ENCODE results near the gene SLC35D3. TPM values are rescaled to one million over a fixed set of nuclear protein-coding genes. Genes with fewer than 3 reads are reported as not detected.
A peak's percentile ranks its signal among the peaks of the same experiment; 100 is the strongest.

Gene SLC35D3
- total and polyA plus RNA-seq, 8 donors, result 0.14 to 5.9 (median 0.56) TPM; not detected in 1

- H3K27ac ChIP-seq, result no peak overlapping the region
- ATAC-seq (no peak), FAIRE-seq (no peak), DNase-seq (no peak)
- intact Hi-C loops (cut with DNase I), result no loop called here
- no peaks in the 10 kb centered on the region for H3K9me3 ChIP-seq
- 14 to 18% methylated on average over 1 of the region's 1 CpG for WGBS, 2 donors
- H3K36me3 ChIP-seq, result no peaks in the 10 kb centered on the region
- peaks cover 7 to 38% (median 28%) of the 10 kb centered on the region in 3 donors for H3K4me1 ChIP-seq
- H3K27me3 ChIP-seq, result no peaks in the 10 kb centered on the region
- H3K4me3 ChIP-seq, result no peak overlapping the region
- TF ChIP-seq, protein P1, sequence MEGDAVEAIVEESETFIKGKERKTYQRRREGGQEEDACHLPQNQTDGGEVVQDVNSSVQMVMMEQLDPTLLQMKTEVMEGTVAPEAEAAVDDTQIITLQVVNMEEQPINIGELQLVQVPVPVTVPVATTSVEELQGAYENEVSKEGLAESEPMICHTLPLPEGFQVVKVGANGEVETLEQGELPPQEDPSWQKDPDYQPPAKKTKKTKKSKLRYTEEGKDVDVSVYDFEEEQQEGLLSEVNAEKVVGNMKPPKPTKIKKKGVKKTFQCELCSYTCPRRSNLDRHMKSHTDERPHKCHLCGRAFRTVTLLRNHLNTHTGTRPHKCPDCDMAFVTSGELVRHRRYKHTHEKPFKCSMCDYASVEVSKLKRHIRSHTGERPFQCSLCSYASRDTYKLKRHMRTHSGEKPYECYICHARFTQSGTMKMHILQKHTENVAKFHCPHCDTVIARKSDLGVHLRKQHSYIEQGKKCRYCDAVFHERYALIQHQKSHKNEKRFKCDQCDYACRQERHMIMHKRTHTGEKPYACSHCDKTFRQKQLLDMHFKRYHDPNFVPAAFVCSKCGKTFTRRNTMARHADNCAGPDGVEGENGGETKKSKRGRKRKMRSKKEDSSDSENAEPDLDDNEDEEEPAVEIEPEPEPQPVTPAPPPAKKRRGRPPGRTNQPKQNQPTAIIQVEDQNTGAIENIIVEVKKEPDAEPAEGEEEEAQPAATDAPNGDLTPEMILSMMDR (IDR thresholded peaks at IDR 0.05), result no peak
Observed at GRCh38 chr6:136887953-136888352, 34.1 kb upstream of the SLC35D3 start.

DNA sequence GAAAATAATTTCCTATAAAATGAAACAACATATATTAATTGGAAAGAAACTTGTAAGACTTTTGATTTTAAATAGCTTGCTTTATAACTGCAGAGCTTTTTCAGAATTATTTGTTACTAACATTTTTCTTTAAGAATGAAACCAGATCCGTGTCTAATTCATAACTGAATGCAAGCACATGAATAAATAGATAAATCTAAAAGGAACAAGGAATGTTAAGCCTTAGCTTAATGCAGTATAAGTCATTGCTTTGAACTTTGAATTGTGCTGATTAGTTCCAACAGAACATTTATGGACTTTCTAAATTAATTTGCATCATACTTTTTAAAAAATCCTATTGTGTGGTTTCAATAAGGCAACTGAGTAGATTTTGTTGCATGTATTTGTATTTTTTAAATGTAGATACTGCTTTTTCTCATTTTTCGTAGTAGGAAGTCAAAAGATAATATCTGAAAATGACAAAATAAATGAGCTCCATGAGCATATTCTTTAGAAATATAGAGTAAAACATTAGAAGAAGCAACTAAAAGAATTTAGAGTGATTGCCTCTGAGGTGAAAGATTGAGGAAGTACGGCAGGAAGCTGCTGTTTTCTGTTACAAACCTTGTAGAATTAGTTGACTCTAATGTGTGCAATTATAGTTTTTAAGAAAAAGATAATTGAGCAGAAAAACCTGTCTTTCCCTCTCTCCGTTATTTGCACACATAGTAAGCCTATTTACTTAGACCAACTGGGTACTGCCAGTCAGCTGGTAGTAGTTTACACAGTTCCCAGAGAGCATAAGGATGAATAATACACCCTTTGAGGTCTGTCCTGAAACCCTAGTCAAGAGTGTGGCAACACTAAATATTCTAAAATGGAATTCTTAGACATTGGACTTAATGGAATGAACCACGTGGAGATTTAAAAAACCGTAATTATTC, 32.6 kb upstream of the SLC35D3 start:
- Histone ChIP-seq H3K9me3 (no peaks in the 10 kb centered on the region), H3K4me3 (peak overlapping the region in 1 of 4 donors; percentile 10), H3K4me1 (peaks cover 7 to 29% (median 20%) of the 10 kb centered on the region in 3 donors), H3K27ac (peak overlapping the region in 1 of 4 donors; percentile 5), H3K27me3 (no peaks in the 10 kb centered on the region), H3K36me3 (no peaks in the 10 kb centered on the region)
- peak in 2 of 6 donors; percentile 7 to 20 for DNase-seq
- 29 to 31% methylated on average over 6 of the region's 6 CpGs for WGBS, 2 donors
- ATAC-seq, result peak; percentile 88 to 94 (median 91)
- no peak for FAIRE-seq
- intact Hi-C loops (cut with DNase I), result no loop called here
- TF ChIP-seq, protein P1 (IDR thresholded peaks at IDR 0.05), result no peak

- Histone ChIP-seq H3K9me3 (no peaks in the 10 kb centered on the region), H3K27me3 (no peaks in the 10 kb centered on the region), H3K4me1 (peaks cover 7 to 23% (median 20%) of the 10 kb centered on the region in 3 donors), H3K27ac (peak overlapping the region in 1 of 4 donors; percentile 5), H3K36me3 (no peaks in the 10 kb centered on the region), H3K4me3 (no peak overlapping the region)
- TF ChIP-seq, protein P1 (IDR thresholded peaks at IDR 0.05), result no peak
- peak; percentile 13 to 61 (median 36) for ATAC-seq
- FAIRE-seq, result no peak
- no peak for DNase-seq
- 37 to 41% methylated on average over 4 of the region's 4 CpGs for WGBS, 2 donors
- intact Hi-C loops (cut with DNase I), result no loop called here
Observed at GRCh38 chr6:136890194-136890839, 31.8 kb upstream of the SLC35D3 start.

DNA sequence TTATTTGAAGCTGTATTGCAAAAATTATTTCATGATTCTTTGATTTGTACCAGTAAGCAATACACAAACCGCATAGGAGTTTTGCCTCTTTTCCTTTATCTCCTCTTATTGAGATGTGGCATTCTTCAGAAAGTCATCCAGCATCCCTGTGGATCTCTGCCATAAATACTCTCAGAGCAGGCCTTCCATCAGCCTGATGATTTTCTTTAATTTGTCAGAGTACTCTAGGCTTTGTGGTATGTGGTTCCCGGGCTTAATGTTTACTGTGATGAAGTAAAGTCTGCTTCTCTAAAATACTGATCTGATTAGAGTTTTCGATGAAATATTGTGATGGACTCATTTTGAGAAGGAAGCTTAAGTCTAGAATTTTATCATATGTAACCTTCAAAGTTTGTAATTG, 31.1 kb upstream of the SLC35D3 start:
- no peak overlapping the region for H3K4me3 ChIP-seq
- no peak overlapping the region for H3K27ac ChIP-seq
- DNase-seq, result no peak
- H3K9me3 ChIP-seq, result no peaks in the 10 kb centered on the region
- no peaks in the 10 kb centered on the region for H3K36me3 ChIP-seq
- intact Hi-C loops (cut with DNase I), result no loop called here
- TF ChIP-seq, protein P1 (IDR thresholded peaks at IDR 0.05), result no peak
- H3K4me1 ChIP-seq, result peaks cover 7 to 23% (median 20%) of the 10 kb centered on the region in 3 donors
- no peaks in the 10 kb centered on the region for H3K27me3 ChIP-seq
- 59 to 69% methylated on average over 3 of the region's 3 CpGs for WGBS, 2 donors
- FAIRE-seq, result no peak
- no peak for ATAC-seq
